Measurements from ENCODE around the gene AKAP13.

GRCh38 chr15:85624291-85624801 lies 243.9 kb downstream of the AKAP13 start:
- TF ChIP-seq CTCF (IDR thresholded peaks at IDR 0.05) (no peak), POLR2A (IDR thresholded peaks at IDR 0.05) (no peak)

All from esophagus squamous epithelium (tissue), 4 donors.